Keratinocyte (primary cell): ENCODE measurements around the gene LARGE1.

Source experiments
- EZH2 ChIP-seq: IDR thresholded peaks from one replicate; pipeline ENCODE4 v1.6.1; 2012; ENCODE audit warnings: inconsistent platforms, mild to moderate bottlenecking, low read length, moderate library complexity
- TF ChIP-seq, protein P1 (sequence below), 3 experiments: IDR thresholded peaks in 1 of 3; conservative IDR thresholded peaks in 1 of 3; optimal IDR thresholded peaks in 1 of 3; 2 replicates in 2 of 3; 3 replicates in 1 of 3; pipeline versions ENCODE3 to v1.5.1; 2011; ENCODE audit warnings: low read length in 3 of 3, mild to moderate bottlenecking in 3 of 3, moderate library complexity in 2 of 3, control low read depth in 1 of 3, inconsistent platforms in 1 of 3; ENCODE audit not compliant: insufficient read depth in 2 of 3; ENCODE audit errors: extremely low read depth in 1 of 3

DNA sequence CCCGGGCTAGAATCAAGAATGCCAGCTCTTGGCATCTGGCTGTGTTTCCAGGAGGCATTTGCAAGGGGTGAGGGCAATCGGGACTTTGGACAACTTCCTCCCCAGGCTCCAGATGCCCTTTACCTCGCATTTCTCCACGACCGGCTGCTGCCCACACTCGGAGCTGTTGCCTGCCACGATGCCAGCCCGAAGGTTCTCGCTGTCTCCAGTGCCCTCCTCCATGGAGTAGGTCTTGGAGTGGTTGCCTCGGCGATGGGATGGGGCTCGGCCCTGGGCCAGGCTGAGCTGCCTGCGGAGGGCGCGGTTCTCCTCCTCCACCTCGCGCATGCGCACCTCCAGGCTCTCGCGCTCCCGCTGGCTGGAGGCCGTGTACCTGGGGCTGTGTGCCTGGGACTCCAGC is 270.0 kb downstream of the LARGE1 start:
- TF ChIP-seq, protein P1, sequence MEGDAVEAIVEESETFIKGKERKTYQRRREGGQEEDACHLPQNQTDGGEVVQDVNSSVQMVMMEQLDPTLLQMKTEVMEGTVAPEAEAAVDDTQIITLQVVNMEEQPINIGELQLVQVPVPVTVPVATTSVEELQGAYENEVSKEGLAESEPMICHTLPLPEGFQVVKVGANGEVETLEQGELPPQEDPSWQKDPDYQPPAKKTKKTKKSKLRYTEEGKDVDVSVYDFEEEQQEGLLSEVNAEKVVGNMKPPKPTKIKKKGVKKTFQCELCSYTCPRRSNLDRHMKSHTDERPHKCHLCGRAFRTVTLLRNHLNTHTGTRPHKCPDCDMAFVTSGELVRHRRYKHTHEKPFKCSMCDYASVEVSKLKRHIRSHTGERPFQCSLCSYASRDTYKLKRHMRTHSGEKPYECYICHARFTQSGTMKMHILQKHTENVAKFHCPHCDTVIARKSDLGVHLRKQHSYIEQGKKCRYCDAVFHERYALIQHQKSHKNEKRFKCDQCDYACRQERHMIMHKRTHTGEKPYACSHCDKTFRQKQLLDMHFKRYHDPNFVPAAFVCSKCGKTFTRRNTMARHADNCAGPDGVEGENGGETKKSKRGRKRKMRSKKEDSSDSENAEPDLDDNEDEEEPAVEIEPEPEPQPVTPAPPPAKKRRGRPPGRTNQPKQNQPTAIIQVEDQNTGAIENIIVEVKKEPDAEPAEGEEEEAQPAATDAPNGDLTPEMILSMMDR (optimal IDR thresholded peaks at IDR 0.05 in 1 of 3, IDR thresholded peaks at IDR 0.05 in 1 of 3, conservative IDR thresholded peaks at IDR 0.05 in 1 of 3; ENCODE audit: extremely low read depth in 1 of 3, insufficient read depth in 2 of 3, low read length in 3 of 3) = no peak
- TF ChIP-seq EZH2 = no peak
